GM21786 (cell line): Measurements from ENCODE around the gene CYP19A1.

Experiments used
- ATAC-seq: cut with Tn5 transposase; IDR thresholded peaks from one replicate; pipeline ENCODE4 v1.9.1; 2021; ENCODE audit not compliant: unreplicated experiment

Gene CYP19A1

DNA sequence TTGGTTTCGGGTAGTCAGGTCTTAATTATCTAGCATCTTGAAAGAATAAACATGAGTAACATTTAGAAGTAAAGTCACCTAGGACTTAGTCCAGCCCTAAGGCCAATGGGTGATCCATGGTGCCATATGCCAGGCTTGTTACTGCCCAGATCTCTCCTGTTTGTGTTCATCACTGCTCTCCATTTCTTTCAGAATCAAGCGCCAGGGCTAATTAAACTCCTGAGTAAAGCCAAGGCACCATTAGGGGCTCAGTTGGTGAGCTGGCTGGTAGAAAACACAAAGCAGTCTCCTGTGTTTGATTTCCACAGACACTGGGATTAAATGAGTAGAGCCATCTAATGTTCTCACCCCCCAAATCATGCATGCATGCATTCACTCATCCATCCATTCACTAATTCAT is 11.3 kb downstream of the CYP19A1 start:
- no peak for ATAC-seq

DNA sequence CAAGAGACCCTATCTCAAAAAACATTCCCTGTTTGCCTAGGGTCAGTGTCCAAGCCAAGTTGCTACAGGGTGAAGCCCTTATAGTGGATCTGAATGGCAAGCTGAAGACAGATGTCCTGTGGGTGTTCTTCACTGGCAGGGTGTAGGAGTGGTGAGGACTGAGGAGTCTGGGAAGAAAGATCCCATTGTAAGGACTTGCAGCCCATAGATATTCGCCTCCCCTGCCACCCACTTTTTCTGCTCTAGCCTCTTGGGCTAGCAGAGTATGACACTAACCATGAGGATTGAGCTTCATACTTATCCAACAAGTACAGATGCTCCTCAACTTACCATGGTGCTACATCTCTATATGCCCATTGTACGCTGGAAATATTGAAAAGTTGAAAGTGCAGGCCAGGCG is 13.2 kb downstream of the CYP19A1 start:
- ATAC-seq, result no peak

DNA sequence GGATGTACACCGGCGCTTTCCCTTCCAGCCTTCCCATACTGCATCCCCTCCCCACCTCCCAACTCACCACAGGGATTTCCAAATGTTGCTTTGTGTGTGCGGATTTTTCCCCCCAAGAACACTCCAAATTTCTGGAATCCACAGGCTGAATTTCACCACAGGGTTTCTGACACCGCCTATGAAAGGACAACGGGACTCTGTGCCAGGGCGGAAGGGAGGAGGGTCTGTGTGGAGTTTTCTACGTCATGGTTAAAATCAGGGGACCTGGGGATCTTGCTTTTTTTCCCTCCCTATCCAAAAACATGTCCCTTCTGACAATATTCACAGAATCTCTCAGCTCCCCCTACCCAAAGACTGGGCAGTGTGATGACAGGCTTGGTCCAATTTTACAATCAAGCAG is 14.6 kb downstream of the CYP19A1 start:
- ATAC-seq, result no peak

DNA sequence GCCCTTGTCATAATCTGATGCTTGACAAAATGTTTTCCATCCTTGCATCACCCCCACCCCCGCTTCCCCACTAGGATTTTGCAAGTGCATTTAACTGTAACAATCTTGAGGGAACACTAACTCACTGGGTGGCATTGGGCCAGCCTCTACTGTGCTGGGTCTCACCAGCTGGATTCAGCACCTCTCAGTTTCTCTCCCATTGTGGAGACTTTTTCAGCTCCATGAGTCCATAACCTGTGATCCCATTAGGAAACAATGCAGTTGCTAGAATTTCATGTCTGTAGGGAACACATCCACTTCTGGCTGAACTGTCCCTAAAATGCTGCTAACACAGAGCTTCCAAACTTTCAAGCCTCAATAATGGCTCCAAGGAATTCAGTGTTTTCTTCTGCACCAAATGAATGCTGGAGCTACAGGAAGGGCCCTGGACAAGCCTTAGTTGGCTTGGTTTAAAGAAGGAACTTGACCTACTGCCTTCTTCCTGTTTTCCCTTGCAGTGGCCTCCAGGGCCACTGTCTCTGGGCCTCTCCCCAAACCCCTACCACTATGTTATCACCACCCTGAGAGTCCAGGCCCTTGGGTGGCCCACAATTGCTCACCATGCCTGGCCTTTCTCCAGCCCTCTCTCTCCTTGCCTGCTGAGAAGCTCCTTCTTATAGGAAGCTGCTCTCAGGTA is 15.6 kb downstream of the CYP19A1 start:
- ATAC-seq, result no peak

DNA sequence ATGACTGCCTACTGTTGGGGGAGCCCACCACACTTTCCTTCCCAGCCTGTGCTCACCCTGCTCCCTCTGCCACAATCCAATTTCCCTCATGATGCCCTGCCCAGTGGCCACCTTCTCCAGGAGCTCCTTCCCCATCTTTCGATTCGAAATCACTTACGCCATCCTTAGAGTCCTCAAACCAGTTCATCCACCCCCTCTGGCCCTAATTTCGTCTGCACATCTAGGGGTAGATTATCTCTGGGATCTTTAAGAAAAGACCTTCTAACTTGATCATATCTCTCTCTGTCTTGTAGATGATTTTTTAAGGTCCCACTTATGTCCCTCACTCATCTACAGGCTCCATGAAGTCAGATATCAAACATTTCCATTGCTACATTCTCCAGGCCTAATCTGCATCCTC is 17.1 kb downstream of the CYP19A1 start:
- no peak for ATAC-seq

DNA sequence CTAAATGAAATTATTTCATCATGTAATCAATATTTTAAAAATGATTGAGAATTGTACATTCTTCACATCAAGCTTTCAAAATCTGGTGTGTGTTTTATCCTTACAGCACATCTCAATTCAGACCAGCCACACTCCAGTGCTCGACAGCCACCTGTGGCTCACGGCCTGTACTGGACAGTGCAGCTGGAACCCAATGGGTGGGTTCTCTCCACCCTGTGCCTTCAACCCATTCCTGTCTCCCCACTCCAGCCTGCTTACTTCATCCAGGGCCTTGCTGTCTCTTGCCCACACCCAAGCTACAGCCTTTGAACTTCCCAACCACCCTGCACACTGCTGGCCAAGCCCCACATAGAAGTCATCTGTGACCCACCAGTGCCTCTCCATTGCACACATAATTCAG is 17.6 kb downstream of the CYP19A1 start:
- ATAC-seq, result no peak

DNA sequence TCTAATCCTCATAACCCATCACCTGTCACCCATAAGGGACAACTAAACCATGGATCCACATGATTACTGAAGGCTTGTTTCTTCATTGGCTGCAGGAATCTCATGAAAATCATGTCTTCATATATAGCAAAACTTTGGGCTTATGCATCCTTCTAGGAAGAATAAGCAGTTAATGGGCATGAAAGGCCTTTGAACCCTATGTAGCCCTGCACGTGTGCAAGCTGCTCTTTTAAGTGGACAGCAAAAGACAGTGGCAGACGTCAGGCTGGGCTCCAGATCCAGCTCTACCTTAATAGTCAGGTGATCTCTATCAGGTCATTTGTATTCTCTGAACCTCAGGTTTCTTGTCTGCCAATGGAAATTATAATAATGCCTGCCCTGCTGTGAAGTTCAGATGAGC is 18.9 kb downstream of the CYP19A1 start:
- no peak for ATAC-seq

DNA sequence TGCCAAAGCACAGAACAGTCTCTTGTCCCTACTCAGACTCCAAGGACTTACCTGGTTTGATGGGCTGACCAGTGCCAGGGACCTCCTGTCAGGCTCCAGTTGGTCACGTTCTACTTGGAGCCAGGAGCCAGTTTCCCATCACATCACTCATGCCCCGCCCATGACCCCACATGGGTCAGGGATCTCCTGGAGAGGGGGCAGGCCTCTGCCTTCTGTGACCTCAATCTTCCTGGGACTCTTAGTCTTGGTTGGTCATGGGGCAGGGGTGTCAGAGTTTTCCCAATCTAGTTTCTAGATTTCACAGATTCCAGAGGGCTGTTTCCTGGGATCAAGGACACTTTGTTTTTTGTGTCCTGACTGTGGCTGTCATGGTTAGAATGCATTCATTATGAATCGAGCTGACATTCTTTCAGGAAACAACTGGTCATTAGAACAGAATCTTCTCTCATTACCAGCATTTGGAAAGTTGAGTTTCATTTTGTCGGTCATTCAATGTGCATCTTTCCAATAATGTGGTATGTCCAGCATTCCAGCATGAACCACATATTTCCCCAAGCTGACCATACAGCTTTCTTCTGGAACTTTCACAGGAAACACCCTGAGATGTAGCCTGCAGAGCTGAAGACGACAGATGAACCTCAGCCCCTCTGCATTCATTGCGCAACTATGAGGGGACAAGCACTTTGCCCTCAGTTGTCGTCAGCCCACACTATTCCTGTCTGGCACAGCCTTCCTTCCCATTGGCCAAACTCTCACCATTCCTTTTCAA is 19.8 kb downstream of the CYP19A1 start:
- ATAC-seq, result no peak

DNA sequence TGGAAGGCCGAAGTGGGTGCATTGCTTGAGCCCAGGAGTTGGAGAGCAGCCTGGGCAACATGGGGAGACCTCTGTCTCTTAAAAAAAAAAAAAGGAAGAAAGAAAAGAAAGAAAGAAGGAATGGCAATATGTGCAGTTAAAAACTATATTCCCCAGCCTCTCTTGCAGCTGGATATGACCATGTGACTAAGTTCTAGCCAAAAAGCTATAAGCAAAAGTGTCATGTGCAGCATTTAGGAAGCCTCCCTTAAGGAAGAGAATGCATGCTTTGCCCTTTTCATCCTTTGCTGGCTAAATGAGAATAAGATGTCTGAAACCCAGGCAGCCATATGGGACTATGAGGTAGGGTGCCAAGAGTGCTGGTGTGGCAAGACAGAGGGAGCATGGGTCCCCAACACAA is 21.8 kb downstream of the CYP19A1 start:
- ATAC-seq, result no peak

DNA sequence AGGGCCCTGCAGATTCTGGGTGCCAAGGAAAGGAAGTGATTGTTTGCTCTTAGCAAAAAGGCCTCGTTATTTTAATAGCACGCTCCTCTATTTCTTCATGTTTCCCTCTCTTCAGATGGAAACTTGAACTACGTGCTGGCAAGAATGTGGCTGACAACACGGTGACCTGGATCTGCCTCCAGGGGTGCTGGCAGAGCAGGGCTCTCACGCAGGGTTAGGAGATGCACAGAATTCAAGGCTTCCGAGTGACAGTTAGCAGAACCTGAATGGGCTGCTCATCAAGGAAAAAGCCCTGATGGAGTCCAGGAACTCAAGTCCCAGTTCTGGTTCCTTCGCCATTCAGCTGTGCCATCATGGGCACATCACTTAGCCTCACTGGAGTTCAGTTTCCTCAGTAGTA is 22.7 kb downstream of the CYP19A1 start:
- ATAC-seq, result no peak

DNA sequence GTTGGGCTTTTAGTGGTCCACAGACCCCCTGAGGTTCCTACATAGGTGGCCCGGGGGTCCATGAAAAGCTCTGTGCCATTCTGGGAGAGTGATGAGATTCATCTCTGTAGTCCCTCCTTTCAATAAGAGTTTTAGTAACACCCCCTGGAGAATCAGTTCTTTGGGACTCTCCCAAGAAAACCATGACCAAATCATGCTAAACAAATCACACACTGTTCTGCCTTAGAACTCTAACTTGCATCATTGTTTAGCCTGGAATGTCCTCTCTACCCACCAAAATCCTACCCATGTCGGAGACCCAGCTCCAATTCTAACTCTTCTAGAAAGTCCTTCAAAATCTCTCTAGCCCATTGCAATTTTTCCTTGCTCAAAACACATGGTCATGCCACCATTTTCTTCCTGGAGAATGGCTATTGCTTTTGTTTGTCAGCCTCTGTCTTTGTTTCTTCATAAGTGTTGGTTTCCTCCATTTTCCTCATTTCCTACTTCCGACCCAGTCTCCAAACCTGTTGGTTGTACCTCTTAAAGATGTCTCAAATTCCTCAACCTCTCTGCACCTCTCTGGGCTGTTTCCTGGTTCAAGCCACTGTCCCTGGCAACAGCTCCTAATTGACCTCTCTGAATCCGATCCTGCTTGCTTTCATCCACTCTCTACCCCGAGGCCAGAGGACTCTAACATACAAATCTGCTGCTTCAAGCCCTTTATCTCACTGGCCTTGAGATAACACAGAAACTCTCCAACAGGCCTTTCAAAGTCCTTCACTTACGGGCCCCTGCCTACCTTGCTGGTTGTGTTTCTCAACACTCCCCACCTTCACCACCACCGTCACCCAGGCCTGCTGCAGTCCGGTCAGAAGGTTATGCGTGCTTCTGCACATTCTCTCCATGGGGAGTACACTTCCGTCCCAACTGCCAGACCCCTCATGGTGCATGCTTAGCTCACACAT is 23.7 kb downstream of the CYP19A1 start:
- no peak for ATAC-seq

DNA sequence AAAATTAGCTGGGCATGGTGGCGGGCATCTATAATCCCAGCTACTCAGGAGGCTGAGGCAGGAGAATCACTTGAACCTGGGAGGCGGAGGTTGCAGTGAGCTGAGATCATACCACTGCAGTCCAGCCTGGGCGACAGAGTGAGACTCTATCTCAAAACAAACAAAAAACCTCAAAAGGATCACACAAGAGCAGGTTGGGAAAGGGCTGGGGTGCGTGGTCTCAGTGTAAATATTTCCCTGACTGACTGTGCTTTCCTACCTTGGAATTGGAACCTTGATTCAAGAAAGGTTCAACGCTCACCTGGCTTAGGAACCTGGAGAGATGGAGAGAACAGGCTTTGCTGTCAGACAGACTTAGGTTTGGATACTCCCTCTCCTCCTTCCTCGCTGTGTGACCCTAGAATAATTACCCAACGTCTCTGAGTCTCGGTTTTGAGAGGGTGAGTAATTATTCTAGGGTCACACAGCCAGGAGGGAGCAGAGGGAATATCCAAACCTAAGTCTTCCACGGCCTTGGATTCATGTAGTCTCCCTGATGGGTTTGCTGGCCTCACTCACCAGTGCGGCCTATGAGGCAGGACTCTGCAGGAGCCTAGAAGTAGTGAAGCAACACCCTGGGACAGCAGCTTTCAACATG is 24.6 kb downstream of the CYP19A1 start:
- no peak for ATAC-seq

DNA sequence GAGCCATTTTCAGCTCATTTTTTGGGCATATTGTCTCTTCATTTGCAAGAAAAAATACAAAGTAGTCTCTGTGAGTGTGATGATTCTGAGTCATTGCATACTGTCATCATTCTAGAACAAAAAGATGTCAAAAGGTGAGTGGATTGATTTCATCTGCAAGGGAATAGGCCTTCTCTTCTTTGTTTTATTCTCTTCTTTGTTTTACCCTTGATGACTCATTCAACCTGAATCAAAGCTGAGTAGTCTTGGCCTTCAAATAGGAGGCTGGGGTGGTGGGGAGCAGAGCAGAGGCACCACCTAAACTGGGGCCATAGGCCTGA is 25.4 kb downstream of the CYP19A1 start:
- no peak for ATAC-seq

DNA sequence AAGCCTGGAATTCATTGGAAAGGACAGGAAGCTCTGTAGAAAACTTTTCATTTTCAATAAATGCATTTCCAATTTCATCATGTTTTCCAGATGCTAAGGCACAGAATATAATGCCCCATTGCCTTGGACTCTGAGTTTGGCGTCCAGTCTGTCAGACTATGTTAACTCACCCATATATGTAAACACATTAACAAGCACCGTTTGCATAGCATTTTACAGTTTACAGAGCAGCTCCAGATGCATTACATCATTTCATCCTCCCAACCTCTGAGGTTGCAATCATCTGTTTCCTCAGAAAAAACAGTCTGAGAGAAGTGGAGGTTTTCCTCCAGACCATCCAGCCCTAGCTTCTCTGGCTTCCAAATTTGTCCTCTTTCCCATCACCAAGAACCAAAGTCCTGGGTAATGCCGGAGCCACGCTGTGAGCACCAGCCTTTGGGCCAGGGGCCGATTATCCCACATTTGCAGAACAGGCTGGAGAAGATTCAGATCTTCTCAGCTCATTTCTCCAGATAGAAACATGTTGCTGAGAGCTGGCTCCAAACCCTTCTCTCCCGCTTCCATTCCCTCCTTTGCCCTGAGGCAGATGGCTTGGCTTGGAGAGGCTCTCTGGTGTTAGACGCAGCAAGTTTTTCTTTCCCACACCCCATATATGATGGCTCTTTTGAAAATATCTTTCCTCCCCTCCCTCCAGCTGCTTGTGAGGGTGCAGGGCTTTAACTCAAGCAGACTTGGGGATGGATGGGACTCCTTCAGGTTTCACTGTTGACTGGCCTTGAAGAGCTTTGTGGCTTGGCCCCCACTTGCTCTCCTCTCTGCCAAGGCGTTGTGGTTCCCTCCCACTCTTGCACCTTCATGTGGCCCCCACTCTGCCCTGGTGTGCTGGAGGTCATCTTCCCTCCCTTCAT is 26.0 kb downstream of the CYP19A1 start:
- ATAC-seq, result no peak

DNA sequence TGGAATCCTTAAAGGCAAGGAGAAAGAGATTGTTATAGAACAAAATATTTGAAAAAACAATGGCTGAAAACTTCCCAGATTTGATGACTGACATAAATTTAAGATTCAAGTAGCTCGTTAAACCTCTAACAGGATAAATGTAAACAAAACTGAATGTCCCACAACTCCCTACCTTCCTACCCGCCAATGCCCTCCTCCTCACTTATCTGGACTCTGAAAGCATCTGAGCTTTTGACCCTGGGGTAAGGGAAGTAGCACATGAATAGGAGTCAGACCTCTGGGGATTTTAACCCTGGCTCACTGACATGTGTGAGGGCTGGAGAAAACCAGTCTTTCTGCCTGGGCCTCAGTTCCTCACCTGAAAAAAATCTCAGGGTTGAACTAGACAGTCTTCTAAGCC is 26.9 kb downstream of the CYP19A1 start:
- no peak for ATAC-seq

DNA sequence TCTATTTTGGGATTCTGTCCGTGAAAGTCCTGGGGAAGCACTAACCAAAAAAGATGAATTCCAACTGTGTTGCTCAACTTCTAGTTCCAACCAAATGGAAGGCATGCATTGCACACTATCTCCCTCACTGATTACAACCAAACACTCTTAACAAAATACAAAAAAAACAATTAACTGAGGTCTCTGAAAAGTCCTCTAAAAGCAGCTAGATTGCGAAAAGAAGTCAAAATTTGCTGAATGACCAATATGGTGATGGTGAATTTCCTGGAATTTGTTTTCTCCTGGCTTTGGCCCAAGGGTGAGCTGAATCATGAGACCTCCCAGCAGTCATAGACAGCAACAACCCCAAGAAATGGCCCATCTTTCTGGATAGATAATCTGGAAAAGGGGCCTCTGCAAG is 28.3 kb downstream of the CYP19A1 start:
- ATAC-seq, result no peak

DNA sequence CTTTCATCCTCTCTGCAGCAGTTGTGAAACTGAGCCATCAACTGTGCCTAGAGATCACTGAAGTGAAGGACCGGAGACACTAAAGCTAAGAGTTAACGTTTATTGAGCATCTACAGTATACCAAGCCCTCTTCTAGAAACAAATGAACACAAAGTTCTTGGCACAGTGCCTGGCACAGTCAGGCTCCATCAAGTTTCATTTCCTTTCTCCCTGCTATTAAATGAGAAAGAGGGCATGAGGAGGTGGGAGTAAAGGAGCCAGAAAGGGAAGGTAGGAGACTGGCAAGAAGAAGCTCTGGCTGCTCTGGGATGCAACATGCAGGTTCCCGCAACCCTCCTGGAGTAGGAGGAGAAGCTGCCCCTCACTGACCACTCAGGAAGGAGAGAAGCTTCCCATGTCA is 30.6 kb downstream of the CYP19A1 start:
- no peak for ATAC-seq

DNA sequence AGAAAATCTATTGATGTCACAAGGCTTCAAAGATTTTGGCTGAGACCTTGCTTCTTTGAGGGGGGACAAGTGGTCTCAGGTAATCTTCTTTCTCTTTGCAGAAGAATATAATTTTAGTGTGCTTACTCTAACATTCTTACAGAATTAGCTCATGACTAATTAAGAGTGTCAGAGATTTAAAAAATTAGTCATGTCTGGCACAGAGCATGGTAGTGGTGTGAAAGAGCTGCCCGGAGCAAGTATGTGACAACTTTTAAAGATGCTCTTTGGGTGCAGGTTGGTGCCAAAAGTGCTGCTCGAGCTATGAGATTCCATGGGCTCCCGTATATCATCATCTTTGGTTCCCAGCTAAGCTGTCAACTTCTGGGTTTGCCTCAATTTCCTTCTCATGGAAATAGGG is 31.1 kb downstream of the CYP19A1 start:
- no peak for ATAC-seq

DNA sequence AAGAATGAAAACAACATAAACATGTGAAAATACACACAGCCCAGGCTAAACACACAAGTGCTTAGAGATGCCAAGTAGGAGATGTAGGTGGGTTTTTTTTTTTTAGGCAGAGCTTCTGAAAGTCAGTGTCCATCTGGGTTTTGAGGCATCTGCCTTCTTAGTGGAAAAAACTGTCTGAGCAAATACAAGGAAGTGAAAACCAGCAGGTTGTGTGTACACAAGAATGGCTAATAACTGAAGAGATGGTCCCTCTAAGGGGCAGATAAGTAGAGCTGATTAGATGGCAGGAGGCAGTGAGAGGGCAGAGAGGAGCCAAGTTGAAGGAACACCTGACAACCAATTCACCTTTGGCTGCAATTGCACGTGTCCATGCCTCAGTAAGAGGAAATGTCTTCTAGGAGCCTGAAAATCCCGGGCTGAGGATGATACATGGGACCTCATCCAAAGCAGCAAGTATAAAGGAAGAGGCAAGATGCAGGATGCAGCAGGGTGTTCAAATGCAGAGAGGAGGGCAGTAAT is 34.9 kb downstream of the CYP19A1 start:
- no peak for ATAC-seq

DNA sequence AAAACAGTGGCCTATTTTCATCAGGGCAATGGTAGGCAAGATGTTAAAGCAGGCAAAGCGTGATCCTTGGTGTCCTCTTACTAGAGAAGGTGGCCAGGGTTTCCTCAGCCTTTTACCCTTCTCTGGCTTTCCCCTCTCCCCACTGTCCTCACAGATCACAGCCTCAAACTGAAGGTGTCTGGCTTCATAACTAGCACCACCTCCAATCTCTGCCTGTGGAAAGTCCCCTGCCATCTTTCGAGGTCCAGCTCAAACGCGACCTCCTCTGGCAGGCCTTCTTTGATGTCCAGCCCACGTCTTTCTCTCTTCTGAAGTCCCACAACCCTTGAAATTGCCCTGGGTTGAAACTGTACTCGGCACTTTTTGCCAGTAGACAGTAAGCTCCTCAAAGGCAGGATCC is 35.9 kb downstream of the CYP19A1 start:
- ATAC-seq, result no peak
